GM12872 (cell line): Measurements from ENCODE around the gene KLK11.

Experiments
- TF ChIP-seq, protein P1 (sequence below): IDR thresholded peaks from 3 replicates; pipeline ENCODE4 v1.5.1; 2011; ENCODE audit warnings: low read depth, mild to moderate bottlenecking, low read length, moderate library complexity; ENCODE audit not compliant: insufficient read depth

Gene KLK11

DNA sequence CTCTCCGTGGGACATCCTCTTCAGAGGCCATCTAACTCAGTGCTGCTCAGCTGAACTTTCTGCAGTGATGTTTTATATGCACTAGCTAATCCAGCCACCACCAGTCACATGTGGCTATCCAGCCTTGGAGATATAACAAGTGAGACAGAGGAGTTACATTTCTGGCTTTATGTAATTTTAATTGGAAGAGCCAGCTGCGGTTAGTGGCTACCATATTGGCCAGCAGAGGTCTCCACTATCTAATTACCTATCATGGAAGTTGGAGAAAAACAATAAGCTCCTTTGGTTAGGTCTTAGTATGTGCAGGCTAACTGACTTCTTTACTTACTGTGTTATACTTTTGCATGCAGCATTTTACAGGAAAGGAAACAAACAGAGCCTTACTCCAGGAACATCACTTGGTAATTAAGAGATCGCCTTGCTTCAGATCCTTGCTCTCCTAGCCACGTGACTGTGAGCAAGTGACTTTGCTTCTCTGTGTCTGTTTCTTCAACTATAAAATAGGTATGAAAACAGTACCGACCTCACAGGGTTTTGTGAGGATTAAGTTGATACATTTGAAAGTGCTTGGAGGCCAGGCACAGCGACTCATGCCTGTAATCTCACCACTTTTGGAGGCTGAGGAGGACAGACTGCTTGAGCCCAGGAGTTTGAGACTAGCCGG lies 5.3 kb downstream of the KLK11 start:
- TF ChIP-seq, protein P1, sequence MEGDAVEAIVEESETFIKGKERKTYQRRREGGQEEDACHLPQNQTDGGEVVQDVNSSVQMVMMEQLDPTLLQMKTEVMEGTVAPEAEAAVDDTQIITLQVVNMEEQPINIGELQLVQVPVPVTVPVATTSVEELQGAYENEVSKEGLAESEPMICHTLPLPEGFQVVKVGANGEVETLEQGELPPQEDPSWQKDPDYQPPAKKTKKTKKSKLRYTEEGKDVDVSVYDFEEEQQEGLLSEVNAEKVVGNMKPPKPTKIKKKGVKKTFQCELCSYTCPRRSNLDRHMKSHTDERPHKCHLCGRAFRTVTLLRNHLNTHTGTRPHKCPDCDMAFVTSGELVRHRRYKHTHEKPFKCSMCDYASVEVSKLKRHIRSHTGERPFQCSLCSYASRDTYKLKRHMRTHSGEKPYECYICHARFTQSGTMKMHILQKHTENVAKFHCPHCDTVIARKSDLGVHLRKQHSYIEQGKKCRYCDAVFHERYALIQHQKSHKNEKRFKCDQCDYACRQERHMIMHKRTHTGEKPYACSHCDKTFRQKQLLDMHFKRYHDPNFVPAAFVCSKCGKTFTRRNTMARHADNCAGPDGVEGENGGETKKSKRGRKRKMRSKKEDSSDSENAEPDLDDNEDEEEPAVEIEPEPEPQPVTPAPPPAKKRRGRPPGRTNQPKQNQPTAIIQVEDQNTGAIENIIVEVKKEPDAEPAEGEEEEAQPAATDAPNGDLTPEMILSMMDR: peak; percentile 65

DNA sequence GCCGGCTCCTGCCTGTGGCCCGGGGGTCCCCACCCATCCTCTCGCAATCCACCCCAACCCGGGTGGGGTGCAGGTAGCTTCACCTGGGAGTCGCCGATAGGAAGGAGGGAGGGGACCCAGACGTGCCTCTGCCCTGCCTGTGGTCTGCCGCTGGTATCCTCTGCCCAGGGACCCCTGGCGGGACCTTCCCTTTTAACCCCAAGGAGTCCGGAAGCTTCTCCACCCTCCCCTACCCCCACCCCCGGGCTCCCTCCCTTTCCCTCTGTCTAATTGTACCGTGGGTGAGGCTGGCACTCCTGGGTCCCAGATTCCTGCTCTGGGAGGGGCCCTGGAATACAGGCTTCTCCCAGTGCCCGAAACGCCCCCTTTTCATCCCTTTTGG lies 6.9 kb downstream of the KLK11 start, which contains the start of gene KLK10:
TSS of gene KLK10 (minus strand) at position 166 of the 382 bp plus-strand sequence. CDS start 579 bp downstream, outside the sequence.
- TF ChIP-seq, protein P1: no peak

DNA sequence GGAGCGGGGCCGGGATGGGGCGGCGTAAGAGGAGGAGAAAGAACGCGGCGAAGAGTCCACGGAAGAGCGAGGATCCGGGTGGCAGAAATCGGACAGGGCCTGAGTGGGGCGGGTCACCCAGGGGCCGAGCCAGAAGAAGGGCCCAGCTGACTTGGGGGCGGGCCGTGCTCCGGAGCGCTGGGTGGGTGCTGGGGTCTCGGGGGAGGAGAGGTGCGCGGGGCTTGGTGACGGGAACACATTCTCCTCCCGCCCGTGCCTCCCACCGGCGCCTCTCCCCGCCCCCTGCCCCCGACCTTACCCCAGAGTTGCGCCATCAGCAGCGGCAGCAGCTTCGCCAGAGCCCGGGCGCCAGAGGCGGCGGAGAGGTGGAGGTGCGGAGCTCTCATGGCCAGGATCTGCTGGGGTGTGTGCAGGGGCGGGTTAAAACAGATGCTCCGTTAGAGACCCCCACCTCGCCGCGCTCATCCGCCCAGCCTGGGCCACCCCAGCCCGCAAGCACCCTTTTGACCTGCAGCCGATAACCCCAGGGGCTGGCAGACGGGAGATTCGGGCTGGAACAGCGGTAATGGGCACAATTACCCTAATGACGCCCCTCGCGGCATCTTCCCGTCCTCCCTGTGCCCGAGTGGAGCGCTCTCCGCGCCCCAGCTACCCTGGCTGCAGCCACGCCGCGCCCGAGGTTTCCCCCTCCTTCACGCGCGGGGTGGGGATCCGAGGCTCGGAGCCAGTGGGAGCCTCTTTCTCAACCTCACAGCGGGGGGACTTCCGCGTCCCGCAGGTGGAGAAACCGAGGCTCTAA lies 7.5 kb downstream of the KLK11 start:
- TF ChIP-seq, protein P1: no peak

DNA sequence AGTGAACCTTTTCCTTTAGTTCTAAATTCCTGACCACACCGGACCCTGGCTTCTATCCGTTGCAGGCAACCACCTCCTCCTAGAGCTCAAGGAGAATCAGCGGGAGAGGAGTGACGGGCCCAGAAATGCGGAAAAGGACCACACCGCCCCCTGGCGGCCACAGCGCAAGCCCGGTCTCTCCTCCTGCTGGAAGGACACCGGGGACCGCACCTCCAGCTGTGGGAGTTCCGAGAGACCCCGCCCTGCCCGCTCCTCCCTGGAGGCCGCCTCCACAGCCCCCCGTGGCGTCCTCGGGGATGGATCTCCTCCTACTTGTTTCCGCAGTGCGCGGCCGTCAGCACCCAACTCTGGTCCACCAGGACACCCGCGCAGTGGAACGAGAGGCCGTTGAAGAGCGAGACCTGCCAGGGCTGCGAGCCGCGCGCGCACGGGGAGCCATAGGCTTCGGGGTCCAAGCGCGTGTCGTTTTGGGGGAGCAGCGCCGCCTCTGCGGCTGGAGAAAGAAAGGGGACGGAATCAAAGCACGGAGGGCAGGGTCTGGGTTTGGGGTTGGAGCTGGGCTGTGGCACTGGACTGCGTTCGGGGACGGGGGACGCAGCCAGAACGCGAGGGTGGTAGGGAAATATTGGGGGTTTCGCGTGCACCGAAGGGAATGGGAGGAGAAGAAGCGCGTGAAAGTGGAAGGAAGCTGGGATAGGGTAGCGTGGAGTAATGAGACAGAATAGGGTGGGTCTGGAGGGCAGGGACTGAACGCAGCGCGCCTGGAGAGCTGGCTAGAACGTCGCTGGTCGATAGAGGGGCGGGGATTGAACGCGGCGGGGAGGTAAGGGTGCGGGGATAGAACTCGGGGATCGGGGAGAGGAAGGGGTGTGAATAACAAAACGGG lies 9.4 kb downstream of the KLK11 start:
- TF ChIP-seq, protein P1: peak; percentile 52; the same call in 2 of the 3 replicates

DNA sequence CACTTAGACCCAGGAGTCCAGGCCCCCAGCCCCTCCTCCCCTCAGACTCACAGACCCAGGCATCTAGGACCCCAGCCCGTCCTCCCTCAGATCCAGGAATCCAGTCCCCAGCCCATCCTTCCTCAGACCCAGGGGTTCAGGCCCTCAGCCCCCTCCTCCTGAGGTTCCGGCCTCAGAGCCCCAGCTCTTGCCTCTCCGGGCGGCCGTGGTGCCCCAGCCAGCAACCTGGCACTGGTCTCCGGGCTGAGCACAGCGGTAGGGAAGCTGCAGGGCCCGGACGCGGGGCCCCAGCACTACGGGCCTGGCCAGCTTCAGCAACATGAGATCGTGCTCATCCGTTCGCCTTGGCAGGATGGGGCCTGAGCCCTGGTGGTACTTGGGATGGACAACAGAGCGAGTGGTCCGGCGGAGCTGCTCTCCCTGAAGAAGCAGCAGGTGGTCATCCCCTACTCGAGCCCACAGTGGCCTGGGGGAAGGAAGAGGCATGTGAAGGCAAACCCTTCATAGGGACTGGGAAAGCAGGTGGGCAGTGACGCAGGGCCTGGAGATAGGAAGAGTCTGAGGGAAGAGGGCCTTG lies 10.6 kb downstream of the KLK11 start:
- TF ChIP-seq, protein P1: no peak

DNA sequence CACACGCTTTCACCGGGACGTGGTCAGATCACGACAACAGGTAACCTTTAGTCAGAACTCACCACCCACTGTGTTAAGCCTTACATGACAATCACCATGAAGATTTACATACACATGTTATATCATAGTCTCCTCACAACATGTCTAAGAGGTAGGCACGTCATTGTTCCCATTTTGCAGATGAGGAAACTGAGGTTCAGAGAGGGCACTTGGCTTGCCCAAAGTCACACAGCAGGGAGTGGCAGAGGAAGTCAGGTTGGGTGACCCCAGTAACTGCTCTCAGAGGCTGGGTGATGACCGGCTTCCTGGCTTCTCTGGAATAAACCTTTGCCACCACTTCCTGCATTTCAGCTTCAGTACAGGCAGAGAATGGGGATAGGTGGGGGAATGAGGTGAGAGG lies 12.2 kb downstream of the KLK11 start:
- TF ChIP-seq, protein P1: no peak
